ENCODE data around the gene TBC1D30. TPM values are rescaled to one million over a fixed set of nuclear protein-coding genes. Genes with fewer than 3 reads are reported as not detected.

The TBC1D30 gene
- total RNA-seq, 4 donors from 2014 or later, result 3.2 to 14.8 (median 9.5) TPM

- Histone ChIP-seq H3K27ac (no peak overlapping the region), H3K36me3 (no peaks in the 10 kb centered on the region), H3K4me1 (no peaks in the 10 kb centered on the region), H3K4me3 (no peak overlapping the region), H3K9me3 (no peaks in the 10 kb centered on the region), H3K27me3 (no peaks in the 10 kb centered on the region)
- TF ChIP-seq, protein P1, sequence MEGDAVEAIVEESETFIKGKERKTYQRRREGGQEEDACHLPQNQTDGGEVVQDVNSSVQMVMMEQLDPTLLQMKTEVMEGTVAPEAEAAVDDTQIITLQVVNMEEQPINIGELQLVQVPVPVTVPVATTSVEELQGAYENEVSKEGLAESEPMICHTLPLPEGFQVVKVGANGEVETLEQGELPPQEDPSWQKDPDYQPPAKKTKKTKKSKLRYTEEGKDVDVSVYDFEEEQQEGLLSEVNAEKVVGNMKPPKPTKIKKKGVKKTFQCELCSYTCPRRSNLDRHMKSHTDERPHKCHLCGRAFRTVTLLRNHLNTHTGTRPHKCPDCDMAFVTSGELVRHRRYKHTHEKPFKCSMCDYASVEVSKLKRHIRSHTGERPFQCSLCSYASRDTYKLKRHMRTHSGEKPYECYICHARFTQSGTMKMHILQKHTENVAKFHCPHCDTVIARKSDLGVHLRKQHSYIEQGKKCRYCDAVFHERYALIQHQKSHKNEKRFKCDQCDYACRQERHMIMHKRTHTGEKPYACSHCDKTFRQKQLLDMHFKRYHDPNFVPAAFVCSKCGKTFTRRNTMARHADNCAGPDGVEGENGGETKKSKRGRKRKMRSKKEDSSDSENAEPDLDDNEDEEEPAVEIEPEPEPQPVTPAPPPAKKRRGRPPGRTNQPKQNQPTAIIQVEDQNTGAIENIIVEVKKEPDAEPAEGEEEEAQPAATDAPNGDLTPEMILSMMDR (IDR thresholded peaks at IDR 0.05), result peak; percentile 67 to 71 (median 70)
- TF ChIP-seq POLR2A (IDR thresholded peaks at IDR 0.05), result no peak
- intact Hi-C loops (cut with DNase I; ENCODE audit: low total_unique reads), result no loop called here
- DNase-seq, result peak; percentile 22 to 70
Measured at GRCh38 chr12:64796205-64796845, 28.1 kb upstream of the TBC1D30 start.

DNA sequence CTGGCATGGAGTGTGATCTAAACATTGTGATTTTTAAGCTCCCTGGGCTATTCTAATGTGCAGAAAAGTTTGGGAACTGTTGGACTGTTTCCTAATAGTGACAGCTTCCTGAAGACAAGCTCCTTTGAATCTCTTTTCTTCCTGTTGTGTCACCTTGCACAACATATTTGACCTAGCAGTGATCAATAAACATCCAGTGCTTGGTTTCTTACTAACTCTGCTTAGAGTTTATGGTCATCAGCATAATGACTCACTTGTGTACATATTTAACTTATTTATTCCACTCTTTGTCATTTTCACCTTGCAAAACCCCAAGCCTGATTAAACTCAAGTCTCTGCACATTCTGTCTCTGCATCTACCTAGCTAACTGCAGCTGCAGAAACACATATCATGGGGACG is 27.3 kb upstream of the TBC1D30 start:
- H3K27ac ChIP-seq, result no peak overlapping the region

DNA sequence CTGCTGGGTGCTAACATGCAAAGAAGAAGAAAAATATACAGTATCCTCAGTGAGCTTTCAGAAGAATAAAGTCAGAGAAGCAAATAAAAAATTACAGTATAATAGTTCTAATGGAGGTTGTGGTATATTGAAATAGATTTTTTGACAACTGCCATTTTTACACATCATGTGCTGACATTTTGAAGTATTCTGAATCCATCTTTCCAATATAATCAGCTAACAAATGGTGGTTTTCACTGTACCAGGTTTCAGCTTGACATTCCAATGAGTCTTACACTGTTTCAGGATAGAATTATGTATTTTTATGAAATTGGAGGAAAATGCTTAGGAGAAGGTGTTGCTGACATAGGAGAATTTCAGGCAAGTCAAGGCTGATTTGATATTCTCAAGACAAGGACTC is 26.3 kb upstream of the TBC1D30 start:
- intact Hi-C loops (cut with DNase I; ENCODE audit: low total_unique reads), result no loop called here
- DNase-seq, result no peak
- no peaks in the 10 kb centered on the region for H3K27me3 ChIP-seq

More for the DNA sequence above, 27.3 kb upstream of the TBC1D30 start:
- Histone ChIP-seq H3K36me3 (no peaks in the 10 kb centered on the region), H3K9me3 (no peaks in the 10 kb centered on the region), H3K4me3 (no peak overlapping the region), H3K4me1 (no peaks in the 10 kb centered on the region), H3K27me3 (no peaks in the 10 kb centered on the region)
- no peak for DNase-seq
- intact Hi-C loops (cut with DNase I; ENCODE audit: low total_unique reads), result no loop called here
- no peak for TF ChIP-seq POLR2A (IDR thresholded peaks at IDR 0.05)
- TF ChIP-seq, protein P1 (IDR thresholded peaks at IDR 0.05), result no peak

DNA sequence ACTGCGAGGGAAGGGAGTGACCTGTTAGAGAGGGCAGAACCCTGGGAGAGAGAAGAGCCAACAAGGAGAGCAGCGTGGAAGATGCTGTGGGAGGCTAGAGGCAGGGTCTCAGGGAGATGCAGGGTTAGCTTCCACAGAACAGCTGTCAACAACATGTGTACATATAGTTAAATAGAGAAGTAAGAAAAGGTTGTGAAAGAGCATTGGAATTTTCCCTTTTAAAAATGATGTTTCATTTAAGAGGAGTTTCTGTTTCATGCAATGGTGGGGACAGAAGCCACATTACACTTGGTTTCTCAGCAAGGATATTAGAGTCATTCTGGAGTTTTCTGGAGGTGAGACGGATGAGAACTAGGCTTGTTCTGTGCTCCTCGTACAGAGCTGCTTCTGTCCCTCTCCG is 23.8 kb upstream of the TBC1D30 start:
- intact Hi-C loops (cut with DNase I; ENCODE audit: low total_unique reads), result no loop called here
- TF ChIP-seq, protein P1 (IDR thresholded peaks at IDR 0.05), result no peak
- no peak for TF ChIP-seq POLR2A (IDR thresholded peaks at IDR 0.05)
- DNase-seq, result no peak
- Histone ChIP-seq H3K27ac (no peak overlapping the region), H3K36me3 (no peaks in the 10 kb centered on the region), H3K27me3 (no peaks in the 10 kb centered on the region), H3K4me1 (no peaks in the 10 kb centered on the region), H3K9me3 (no peaks in the 10 kb centered on the region), H3K4me3 (no peak overlapping the region)

More for the DNA sequence above, 26.3 kb upstream of the TBC1D30 start:
- Histone ChIP-seq H3K4me1 (no peaks in the 10 kb centered on the region), H3K9me3 (no peaks in the 10 kb centered on the region), H3K27ac (no peak overlapping the region), H3K36me3 (no peaks in the 10 kb centered on the region), H3K4me3 (no peak overlapping the region)
- no peak for TF ChIP-seq POLR2A (IDR thresholded peaks at IDR 0.05)
- TF ChIP-seq, protein P1 (IDR thresholded peaks at IDR 0.05), result no peak

DNA sequence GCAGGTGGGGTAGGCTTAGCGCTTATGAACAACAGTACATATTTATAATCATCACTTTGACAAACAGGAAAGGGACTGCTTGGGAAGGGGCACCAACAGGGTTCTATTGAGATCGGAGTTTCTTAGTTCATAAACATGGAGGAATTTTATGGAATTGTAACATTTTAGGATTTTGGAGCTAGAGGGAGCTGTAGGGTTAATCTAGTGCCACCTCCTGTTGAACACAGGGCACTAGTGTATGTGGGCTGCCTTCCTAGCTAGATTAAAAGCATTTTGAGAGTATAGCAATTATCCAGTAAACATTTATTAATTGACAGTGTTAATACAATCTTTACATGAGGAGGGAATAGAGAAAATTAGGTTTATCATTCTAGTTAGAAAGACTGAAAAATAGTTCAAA is 23.1 kb upstream of the TBC1D30 start:
- Histone ChIP-seq H3K27ac (no peak overlapping the region), H3K4me3 (no peak overlapping the region), H3K36me3 (no peaks in the 10 kb centered on the region), H3K9me3 (no peaks in the 10 kb centered on the region), H3K4me1 (no peaks in the 10 kb centered on the region), H3K27me3 (no peaks in the 10 kb centered on the region)
- TF ChIP-seq POLR2A (IDR thresholded peaks at IDR 0.05), result no peak
- TF ChIP-seq, protein P1 (IDR thresholded peaks at IDR 0.05), result no peak
- DNase-seq, result no peak
- intact Hi-C loops (cut with DNase I; ENCODE audit: low total_unique reads), result no loop called here
